Erythroblast (primary cell): ENCODE results near the gene KLK1.

ENCODE experiments used
- GATA1 ChIP-seq: IDR thresholded peaks from 2 replicates; pipeline ENCODE4 v1.6.1; 2011; ENCODE audit warnings: low read depth, mild to moderate bottlenecking, control low read depth, low read length, moderate library complexity
- POLR2A ChIP-seq: IDR thresholded peaks from 2 replicates; pipeline ENCODE4 v1.6.1; 2011; ENCODE audit warnings: mild to moderate bottlenecking, low read length

GRCh38 chr19:50794876-50795663 is 28.5 kb downstream of the KLK1 start:
- TF ChIP-seq POLR2A (peak; percentile 73), GATA1 (no peak)
